H1 (cell line): ENCODE measurements around the gene ICAM2. TPM values are rescaled to one million over a fixed set of nuclear protein-coding genes. Genes with fewer than 3 reads are reported as not detected.

Experiments used
- CBX8 ChIP-seq: fragments of 300-800, 300-1000 bp; sonication (generic); IDR thresholded peaks from 2 replicates; pipeline ENCODE4 v1.7.1; 2016; ENCODE audit warnings: low read depth, low read length, borderline replicate concordance
- CHD1 ChIP-seq: IDR thresholded peaks from 2 replicates; pipeline ENCODE4 v1.6.1; 2012; ENCODE audit warnings: low read depth, low read length, improper control_type of control experiment
- JUND ChIP-seq: IDR thresholded peaks from 2 replicates; pipeline ENCODE4 v1.6.1; 2011; ENCODE audit warnings: mild to moderate bottlenecking, improper control_type of control experiment, low read length
- KDM5A ChIP-seq: fragments of 200-600 bp; IDR thresholded peaks from 2 replicates; pipeline ENCODE4 v1.7.1; 2012; ENCODE audit warnings: mild to moderate bottlenecking, low read length, inconsistent platforms, mixed read lengths
- PHF8 ChIP-seq: fragments of 200-600 bp; sonication (generic); conservative IDR thresholded peaks from 2 replicates; pipeline ENCODE4 v1.7.1; 2012; ENCODE audit warnings: low read depth, mild to moderate bottlenecking, inconsistent platforms, low read length, moderate library complexity
- SP1 ChIP-seq: IDR thresholded peaks from 2 replicates; pipeline ENCODE4 v1.6.1; 2011; ENCODE audit warnings: low read depth, low read length
- TCF12 ChIP-seq: IDR thresholded peaks from 2 replicates; pipeline ENCODE4 v1.6.1; 2011; ENCODE audit warnings: low read depth, mild to moderate bottlenecking, low read length
- polyA plus RNA-seq, 7 experiments: library from polyadenylated mRNA; depleted of rRNA in 3 of 7; stranded (reverse) in 5 of 7; unstranded in 2 of 7; fragments of >200 nt in 5 of 7; fragments of 200-250 nt in 2 of 7; gene quantifications; 1 replicate in 5 of 7; 2 replicates in 1 of 7; 4 replicates in 1 of 7; pipeline versions ENCODE4 v1.2.1 to v1.2.3, GENCODE V29; 2011 to 2013; ENCODE audit warnings: missing spikeins in 2 of 7, mixed read lengths in 2 of 7
- total RNA-seq: library from RNA; stranded (reverse); fragmentation: NEBNext Ultra II Directional; extraction: Animal tissue kit (Norgen Biotek cat#: 25700); gene quantifications from 2 replicates; pipeline ENCODE4 v1.2.1, GENCODE V29; 2021

The ICAM2 gene
- total and polyA plus RNA-seq, 2 of the 8 experiments (the other 6 are each of a cell fraction or from before 2014, with no cell fraction given), result 0.45 to 0.63 TPM

- no peak for TF ChIP-seq PHF8
- no peak for TF ChIP-seq SP1
- TF ChIP-seq CBX8, result no peak
- no peak for TF ChIP-seq TCF12
- no peak for TF ChIP-seq JUND
- TF ChIP-seq KDM5A, result no peak
- no peak for TF ChIP-seq CHD1
Measured at GRCh38 chr17:63963123-63963522, 57.3 kb downstream of the ICAM2 start (continued).
